GM21717 (cell line): ENCODE measurements around the gene CCDC178.
"Not testable (repeated sequence)": the region's sequence is repeated elsewhere in the genome, so short reads cannot be mapped to it uniquely, and the experiment has no call there.

ENCODE experiments used
- ATAC-seq: cut with Tn5 transposase; IDR thresholded peaks from one replicate; pipeline ENCODE4 v1.9.1; 2021; ENCODE audit warnings: mild to moderate bottlenecking, moderate library complexity; ENCODE audit not compliant: unreplicated experiment

CCDC178 gene

DNA sequence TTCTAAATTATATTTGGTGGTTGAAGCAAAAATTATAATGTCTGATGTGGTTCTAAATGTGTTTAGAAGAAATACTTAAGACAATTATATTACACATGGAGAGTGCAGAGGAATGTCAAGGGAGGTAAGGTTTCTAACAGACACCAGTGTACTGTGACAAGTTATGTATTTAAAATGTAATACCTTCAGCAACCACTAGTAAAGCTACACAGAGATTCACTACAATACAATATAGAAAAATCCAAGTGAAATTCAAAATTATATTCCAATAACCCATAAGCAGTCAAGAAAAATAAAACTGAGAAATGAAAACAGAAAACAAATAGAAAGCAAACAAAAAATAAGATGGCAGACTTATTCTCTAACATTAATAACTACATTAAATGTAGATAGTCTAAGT, 418.2 kb downstream of the CCDC178 start:
- no peak for ATAC-seq

DNA sequence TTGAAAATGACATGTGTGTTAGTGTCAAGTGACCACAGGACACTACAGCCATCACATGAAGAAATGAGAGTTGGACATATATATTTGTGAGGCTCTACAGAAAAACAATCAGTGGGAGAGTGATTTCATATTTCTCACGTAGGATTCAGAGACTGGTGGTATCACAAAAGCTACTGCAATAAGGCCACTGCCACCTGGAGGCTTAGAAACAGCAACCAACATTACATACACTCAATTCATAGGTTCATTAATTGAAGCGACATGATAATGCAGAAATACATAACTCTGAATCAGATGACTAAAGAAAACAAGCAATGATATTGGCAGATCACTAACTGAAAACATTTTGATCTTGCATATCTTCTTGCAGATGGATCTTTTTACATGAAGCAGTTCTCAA, 419.6 kb downstream of the CCDC178 start:
- ATAC-seq = no peak

GRCh38 chr18:33014060-33014796, 426.3 kb downstream of the CCDC178 start:
- ATAC-seq = no peak

DNA sequence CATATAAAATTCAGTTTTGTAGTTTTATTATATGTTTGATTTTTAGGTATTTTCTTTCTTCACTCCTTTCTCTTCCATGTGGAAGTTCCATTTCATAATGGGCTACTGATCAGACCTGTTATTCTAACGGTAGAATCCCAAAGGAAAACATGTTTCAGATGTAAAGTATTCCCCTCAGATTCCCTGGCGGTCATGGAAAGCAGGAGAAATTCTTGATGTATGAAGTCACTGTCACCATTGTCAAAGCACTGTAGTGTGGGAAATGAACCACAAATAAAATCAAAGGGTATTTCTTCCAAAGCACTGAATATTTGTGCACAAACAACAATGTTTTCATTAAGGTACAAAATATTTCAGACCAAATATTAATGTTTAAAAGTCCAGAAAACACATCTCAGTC, 430.4 kb downstream of the CCDC178 start:
- ATAC-seq = no peak

GRCh38 chr18:32998921-32999320, 441.6 kb downstream of the CCDC178 start:
- ATAC-seq = no peak

DNA sequence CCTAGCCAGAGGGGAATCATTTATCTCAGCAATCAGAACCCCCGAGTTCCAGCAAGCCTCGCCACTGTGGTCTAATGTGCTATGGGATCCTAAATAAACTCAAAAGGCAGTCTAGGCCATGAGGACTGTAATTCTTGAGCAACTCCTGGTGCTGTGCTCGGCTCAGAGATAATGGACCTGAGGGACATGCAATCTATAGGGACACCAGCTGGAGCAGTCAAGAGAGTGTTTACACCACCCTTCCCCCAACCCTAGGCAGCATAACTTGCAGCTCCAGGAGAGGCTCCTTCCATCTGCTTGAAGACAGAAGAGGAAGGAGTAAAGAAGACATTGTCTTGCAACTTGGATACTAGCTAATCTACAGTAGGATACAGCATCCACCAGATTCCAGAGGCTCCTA, 442.2 kb downstream of the CCDC178 start:
- no peak for ATAC-seq

- ATAC-seq = no peak
These were observed 456.8 kb downstream of the CCDC178 start for GRCh38 chr18:32983721-32984120.

DNA sequence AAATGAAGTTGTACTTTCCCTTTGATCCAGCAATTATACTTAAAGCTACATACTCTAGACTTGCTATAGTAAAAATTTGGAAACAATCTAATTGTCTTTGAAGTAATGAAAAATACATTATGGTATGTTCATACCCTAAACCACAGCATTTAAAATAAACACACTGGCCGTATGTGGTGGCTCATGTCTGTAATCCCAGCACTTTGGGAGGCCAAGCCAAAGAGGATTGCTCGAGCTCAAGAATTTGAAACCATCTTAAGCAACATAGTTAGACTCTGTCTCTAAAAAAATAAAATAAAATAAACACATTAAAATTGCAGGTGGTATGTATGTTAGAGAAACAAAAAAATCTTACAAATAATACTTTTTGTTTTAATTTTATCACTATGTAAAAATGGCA, 459.6 kb downstream of the CCDC178 start:
- no peak for ATAC-seq

DNA sequence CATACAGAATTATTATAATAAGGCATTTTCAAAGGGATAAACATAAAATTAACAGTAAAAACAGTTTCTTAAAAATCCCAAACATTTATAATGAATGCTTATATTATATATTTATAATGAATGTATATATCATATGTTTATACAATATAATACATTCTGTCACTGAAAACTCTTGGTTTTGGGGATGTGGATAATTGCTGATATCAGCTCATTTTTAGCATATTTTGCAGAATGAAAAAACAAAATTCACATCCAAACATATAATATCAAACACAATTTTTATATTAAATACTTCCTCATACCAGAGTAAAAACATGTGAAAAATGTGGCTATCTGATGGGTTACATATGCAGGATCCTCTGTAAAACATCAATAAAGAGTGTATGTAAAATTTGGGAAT, 465.0 kb downstream of the CCDC178 start:
- ATAC-seq = no peak

- ATAC-seq = no peak
These were observed 465.4 kb downstream of the CCDC178 start for GRCh38 chr18:32975163-32975436.

GRCh38 chr18:32974421-32975162, 465.9 kb downstream of the CCDC178 start:
- peak; percentile 90 for ATAC-seq

DNA sequence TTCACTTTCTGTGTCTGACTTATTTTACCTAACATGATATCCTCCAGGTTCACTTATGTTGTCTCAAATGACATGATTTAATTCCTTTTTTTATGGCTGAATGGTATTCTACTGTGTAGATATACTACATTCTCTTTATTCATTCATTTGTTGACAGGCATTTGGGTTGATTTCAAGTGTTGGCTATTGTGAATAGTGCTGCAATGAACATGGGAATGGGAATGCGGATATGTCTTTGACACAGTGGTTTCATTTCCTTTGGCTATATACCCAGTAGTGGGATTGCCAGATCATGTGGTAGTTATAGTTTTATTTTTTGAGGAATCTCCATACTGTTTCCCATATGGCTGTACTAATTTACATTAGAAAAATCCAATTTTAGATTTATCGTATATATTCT, 472.3 kb downstream of the CCDC178 start:
- ATAC-seq = no peak

DNA sequence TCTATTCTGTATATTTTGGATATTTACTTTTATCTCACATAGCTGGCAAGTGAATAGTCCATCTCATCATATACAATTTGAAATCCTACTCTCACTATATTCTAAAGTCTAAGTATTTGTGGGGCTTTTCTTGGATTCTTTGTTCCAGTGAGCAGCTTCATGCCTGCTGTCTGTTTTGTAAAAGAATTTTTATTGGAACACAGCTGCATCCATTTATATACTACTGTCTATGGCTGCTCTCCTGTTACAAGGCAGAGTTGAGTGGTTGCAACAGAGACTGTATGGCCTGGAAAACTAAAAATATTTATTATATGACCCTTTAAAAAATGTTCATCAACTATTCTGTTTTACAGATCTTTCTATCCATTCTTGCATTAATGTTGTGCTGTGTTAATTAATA, 474.4 kb downstream of the CCDC178 start:
- no peak for ATAC-seq

DNA sequence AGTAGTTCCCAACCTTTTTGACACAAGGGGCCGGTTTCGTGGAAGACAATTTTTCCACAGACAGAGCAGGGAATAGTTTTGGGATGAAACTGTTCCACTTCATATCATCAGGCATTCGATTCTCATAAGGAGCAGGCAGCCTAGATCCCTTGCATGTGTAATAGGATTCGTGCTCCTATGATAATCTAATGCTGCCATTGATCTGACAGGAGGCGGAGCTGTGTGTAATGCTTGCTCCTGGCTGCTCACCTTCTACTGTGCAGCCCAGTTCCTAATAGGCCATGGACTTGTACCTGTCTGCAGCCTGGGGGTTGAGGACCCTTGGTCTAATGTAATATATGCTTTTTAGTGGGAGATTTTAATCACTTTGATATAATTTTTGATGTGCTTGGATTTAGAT, 479.0 kb downstream of the CCDC178 start:
- ATAC-seq = no peak

- peak; percentile 67 for ATAC-seq
These were observed 481.8 kb downstream of the CCDC178 start for GRCh38 chr18:32958746-32959145.

DNA sequence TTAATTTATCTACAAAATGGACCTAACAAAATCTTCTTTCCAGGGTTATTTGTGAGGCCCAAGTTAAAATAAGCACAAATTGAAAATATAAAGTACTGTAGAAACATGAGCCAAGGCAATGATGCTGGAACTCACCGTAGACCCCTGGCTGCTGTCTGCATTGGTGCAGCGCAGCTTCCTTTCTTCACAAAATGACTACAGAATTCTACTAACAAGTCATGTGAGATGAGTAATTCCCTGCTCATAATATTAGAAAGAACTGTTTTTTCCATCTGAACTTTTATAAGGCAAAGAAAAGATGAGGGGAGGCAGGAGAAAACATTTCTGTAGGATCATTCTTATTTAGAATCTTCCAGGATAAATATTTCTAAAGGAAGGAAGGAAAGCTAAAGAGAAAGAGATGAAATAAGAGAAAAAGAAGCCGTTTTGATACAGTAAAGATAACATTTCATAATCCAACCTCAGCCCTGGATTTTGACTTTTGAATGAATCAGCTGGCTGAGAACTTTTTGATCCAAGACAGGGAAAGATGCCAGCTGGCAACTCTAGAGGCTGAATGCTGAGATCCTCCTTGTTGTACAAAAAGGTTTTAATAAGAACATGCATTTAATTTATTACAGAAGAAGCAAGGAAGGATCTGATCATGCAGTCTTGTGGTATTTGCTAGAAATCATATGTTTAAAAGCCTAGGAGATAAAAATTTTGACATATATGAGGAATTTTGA, 483.8 kb downstream of the CCDC178 start:
- no peak for ATAC-seq

DNA sequence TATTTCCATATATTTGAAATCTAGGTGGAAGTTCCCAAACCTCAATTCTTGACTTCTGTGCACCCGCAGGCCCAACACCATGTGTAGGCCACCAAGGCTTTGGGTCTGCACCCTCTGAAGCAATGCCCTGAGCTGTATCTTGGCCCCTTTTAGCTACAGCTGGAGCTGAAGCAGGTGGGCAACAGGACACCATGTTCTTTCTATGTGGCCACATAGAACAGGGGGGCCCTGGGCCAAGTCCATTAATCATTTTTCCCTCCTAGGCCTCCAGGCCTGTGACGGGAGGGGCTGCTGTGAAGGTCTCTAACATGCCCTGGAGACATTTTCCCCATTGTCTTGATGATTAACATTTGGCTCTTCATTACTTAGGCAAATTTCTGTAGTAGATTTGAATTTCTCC, 488.2 kb downstream of the CCDC178 start:
- ATAC-seq = not testable (repeated sequence)

GRCh38 chr18:32937597-32937996, 502.9 kb downstream of the CCDC178 start:
- ATAC-seq = no peak

DNA sequence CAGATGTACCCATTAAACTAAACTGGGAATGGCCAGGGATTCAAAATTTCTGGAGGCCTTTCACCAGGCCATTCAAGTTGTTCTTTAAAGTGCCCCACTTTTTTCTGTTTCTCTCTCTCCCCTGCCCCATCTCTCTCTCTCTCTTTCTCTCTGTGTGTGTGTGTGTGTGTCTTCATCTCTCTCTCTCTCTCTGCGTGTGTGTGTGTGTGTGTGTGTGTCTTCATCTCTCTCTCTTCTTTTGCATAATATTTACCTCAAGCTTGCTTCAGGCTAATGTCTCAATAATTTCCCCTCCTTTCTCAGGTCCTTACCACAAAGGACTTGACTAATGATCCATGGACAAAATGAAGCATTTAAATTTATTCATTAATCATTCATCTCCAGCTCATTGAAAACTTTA, 503.5 kb downstream of the CCDC178 start:
- ATAC-seq = no peak

- no peak for ATAC-seq
These were observed 506.3 kb downstream of the CCDC178 start for GRCh38 chr18:32934201-32934600.

DNA sequence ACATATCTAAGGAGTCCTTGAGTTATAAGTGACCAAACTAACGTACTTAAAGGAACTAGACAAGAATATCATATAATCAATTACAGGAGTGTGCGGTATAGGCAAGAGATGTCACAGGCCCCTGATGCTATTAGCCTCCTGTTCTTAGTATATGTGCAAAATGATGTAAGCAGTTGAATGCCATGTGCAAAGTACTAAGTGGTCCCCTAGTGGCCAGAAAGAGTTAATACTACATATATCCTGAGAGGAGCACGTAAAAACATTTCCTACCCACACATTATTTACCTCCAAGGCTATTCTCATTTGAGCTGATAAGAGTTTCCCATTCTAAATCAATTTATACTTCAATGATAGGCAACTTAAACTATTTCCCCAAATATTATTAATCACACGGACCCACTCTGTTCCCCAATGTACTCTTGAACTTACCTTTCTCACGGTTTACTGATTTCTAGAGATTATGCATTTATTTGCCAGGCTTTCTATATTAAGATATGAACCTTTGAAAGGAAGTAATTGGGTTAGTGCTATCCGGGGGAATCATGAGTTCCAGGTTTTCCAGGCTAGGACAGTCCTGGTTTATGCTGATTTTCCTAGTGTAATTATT, 509.7 kb downstream of the CCDC178 start:
- peak; percentile 100 for ATAC-seq

DNA sequence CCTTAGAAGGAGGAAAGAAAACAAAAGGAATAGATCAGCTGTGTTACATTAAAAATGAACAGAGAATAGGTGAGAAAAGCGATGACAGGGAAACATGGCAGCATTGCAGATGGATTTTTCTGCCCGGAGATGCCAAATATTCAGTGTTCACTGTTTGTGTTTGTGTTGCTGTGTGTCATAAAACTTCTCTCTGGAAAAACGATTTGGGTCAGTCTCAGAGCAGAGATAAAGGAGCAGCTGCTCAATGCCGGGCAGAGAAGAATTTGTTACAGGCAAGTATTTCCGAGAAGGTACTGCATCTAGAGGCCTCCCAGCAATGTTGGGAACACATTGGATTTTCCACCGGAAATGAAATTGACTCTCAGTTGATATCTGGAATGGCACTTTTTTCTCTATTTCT, 511.3 kb downstream of the CCDC178 start:
- no peak for ATAC-seq
